HG03520 (cell line): ENCODE results near the gene ACP1.

Source experiments
- ATAC-seq: cut with Tn5 transposase; IDR thresholded peaks from one replicate; pipeline ENCODE4 v1.9.1; 2021; ENCODE audit warnings: mild to moderate bottlenecking, moderate library complexity; ENCODE audit not compliant: unreplicated experiment

ACP1 gene

DNA sequence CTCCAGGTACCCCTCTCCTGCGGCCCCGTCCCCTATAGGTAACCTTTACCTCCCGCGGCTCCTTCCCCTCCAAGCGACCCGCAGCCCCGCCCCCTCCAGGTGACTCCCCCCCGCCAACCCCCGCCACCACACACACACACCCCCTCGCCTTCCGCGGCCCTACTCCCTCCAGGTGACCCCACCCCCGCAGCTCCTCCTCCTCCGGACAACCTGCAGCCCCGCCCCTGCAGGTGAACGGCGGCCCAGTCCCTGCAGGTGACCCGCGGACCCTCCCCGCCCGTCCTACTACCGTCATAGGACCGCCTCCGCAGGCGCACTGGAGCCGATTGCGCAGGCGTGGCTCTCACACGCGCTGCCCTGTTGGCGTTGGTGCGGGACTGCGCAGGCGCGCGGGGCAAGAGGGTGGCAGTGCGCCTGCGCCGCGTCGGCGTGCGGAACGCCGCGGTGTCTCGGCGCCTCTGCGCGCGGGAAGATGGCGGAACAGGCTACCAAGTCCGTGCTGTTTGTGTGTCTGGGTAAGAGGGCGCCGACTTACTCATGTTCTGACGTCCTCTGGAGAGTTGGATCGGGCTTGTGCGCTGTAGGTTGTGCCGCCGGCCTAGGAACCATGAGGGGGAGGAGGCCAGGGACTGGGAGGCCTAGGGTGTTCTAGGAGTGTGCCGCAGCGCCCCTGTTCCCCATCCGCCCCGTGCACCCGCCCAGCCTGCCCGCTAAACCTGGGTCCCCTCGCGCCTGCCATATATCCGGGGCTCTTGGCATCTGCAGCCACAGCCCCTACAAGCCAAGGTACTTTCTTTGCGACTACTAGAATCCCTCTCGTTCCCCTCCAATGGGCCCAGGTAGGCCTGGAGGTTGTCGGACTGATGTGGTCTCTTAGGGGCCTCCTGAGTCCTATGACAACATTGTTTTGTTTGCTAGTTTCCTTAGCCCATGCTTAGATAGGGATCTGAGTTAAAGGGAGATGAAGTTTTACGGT is at the start of gene ACP1:
Gene ACP1, plus strand, starts transcription at position 455 of the 976 bp plus-strand sequence. Its CDS starts 18 bp downstream, at position 473.
- peak; percentile 88 for ATAC-seq

DNA sequence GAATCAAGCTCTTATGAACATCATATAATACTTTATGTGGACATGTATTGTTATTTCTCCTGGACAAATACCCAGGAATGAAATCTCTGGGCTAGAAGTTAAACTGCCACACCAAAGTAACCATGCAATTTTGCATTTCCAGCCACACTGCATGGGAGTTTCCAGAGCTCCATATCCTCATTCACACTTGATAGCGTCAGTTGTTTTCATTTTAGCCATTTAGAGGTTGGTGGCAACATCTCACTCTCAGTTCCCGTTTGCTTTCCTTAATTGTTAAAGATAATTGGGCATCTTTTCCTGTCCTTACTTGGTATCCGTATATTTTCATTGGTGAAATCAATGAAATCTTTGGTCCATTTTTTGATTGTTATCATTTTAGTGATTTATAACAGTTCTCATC is 48.7 kb upstream of the ACP1 start:
- no peak for ATAC-seq

DNA sequence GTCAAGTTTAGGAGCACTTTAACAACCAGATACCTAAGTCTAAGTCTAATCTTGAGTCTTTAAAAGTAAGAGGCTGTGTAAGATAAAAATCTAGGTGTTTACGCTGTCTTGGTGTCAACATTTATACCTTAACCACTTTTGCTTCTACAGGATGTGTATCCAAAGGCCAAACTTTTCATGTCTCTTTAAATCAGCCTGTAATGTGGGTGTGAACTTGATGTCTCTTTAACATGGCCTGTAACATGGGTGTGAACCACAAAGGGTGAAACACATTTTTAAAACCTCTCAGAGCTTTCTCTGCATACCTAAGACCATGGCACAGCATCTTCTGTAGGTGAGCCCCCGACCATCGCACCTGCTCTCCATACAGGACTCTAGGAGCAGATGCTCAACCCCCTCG is 41.3 kb upstream of the ACP1 start:
- no peak for ATAC-seq

- no peak for ATAC-seq
These were observed 40.6 kb upstream of the ACP1 start for GRCh38 chr2:223971-224760.

GRCh38 chr2:228115-228514 is 36.6 kb upstream of the ACP1 start:
- no peak for ATAC-seq

DNA sequence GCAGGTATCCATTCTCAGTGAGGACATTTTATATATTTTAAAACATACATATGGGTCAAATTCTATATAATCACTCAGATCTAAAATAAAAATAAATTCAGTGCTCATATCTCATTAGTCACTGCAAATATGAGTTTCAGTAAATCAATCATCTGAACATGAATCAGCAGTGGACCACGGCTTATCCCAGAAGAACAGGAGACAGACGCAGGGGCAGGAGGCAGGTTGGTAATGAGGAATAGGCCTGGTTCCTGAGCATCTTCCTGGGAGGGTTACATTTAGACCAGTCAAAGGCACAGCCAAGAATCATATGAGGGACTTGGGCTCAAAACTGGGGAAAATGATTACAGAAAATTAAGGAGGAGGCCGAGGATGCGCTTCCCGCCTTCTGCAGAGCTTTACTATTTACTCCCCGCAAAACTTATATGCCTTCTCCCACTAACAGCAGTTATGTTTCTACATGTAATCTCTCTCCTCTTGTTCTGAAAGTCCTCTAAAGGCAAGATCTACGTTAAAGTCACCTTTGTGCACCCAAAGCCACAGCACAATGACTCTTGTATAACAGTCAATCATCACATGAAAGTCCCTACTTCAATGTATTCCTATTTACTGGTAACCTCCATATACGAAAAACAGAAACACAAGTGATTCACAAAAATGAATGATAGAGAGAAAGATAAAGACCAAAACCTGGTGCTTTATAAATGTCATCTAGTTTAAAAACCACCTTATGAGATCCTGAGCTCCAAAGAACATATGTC is 36.0 kb upstream of the ACP1 start:
- ATAC-seq, result no peak

GRCh38 chr2:231521-232185 is 33.1 kb upstream of the ACP1 start:
- ATAC-seq, result no peak

DNA sequence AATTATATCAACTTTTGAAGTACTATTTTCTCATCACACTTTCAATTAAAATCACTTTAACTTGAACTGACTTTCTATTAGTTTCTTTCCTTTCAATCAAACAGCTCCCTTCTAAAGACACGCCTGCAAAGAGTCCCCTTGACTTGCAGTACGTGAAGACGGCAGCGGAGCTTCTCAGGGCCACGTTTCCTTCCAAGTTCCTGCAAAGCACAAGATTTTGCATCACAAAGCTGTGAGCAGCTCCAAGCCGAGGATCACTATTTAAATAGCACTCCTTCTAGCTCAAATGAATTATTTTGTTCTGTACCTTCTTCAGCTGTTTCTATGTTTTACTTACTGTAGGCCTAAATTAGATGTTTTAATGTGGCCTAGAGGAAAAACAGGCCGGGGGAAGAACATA is 31.7 kb upstream of the ACP1 start:
- ATAC-seq, result no peak

GRCh38 chr2:234421-234820 is 30.3 kb upstream of the ACP1 start:
- ATAC-seq, result no peak

DNA sequence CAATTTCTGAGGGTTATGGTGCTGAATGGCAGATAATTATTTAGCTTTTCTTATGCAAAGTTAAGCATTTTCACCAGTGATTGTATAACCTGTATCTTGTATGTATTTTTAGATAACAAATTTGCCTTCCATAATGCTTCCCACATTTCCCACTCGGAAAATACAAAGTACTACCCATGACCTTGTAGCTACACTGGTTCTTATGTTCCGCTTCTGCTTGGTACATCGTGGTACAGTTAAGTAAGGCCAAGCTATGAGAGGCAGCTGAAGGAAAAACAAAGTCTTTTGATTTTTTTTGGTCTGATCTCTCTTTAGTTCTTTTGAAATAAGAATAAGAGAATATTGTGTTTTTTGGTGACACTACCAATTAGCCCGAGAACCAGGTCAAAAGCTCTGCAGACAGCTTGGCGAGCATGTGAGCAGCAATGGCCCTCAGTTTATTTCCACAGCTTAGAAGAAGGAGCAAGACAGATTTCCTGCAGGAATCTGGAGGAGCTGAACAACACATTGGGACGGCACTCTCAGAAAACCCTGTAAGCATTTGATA is 27.7 kb upstream of the ACP1 start:
- no peak for ATAC-seq

DNA sequence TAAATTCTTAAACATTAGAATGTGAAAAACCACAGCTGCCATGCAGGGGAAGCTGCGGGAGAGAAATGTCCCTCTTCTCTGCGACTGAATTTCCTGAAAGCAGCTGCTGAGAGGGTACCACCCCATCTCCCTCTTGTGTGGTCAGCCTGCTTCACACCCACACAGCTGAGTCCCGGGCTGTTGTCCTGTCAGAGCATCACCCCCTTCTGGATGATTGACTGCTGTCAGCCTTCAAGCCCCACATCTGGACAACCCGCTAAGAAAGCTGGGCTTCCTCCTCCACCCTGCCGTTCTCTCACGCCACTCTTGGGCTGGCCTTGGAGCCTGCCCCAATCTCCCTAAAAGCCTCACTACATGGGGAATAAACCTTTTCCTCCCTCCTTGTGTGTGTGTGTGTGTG is 26.9 kb upstream of the ACP1 start:
- ATAC-seq, result no peak

DNA sequence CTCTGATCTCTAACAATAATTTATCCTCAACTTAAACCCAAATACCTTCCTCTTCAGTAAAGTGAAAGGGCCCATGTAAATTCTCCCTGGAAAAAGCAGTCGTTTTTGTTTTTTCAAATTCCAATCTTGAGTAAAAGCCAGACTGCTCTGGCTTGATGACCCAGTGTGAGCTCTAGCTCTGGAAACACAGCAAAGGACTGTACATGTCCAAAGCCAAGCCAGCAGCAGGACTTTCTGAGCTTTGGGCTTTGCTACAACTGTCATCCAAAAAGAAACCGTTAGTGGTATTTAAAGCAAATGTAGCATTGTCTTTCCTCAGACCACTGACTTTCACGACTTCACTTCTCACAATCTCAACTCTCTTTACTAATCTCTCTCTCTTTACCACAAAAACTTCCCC is 26.3 kb upstream of the ACP1 start:
- ATAC-seq, result no peak

DNA sequence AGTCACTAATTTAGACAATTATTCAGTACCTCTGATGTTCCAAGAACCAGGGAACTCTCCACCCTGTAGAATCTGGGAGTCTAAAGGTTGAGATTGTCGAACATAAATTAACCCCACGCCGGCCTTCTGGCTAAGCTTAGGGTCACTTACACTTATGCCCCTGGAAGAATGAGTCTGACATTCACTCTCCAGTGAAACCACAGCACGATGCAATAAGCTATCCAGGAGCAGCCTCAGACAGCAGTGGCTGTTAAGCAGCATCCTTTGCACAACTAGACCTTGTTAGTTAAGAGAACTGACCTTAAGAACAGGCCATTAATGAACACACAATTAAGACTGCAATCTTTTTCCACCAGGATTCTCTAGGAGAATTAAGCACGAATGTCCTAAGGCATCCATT is 25.9 kb upstream of the ACP1 start:
- no peak for ATAC-seq

- ATAC-seq, result no peak
These were observed 20.2 kb upstream of the ACP1 start for GRCh38 chr2:244547-244946.

DNA sequence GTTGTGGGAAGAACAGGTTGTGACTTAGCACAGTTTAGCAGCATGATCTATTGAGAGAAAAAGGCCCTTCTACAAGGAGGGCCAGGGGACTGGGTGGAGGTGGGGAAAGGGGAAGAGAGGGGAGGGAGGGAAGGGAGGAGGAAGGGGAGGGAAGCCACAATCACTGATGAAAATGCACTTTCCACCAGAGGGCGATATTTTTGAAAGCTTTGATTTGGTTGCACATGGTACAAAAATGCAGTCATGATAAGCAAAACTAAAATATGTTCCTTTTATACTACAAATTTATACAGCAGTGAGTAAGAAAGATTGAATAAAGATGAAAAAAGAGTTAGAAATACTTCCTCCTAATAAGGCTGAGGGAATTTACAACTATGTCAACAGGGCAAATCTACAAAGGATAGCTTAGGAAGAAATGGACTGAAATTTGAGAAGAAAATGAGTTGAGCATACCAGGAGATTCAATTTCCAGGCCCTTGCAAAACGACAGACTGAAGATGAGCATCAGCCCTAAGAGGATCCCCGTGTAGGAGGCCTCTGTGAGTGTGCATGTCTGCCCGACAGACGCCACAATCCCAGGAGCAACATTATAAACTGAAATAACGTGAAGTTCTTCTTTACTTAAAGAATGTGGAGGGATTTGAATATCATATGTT is 18.1 kb upstream of the ACP1 start:
- peak; percentile 65 for ATAC-seq

DNA sequence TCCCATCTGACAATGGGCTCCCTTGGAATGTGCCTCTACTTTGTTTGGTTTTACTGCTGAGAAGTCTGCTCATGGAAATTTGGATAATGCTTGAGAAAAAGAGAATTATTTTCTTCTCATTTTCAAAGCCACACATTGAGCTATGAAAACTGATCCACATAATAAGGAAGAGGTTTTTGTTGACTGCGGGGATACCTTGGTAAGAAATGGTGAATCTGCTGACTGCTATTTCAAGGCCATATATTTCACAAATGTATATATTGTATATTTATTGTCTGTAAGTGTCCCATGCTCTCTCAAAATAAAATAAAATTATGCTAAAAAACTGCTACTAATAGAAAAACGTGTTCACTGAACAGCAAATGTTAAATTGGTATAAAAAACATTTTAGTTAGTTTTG is 16.0 kb upstream of the ACP1 start:
- no peak for ATAC-seq

DNA sequence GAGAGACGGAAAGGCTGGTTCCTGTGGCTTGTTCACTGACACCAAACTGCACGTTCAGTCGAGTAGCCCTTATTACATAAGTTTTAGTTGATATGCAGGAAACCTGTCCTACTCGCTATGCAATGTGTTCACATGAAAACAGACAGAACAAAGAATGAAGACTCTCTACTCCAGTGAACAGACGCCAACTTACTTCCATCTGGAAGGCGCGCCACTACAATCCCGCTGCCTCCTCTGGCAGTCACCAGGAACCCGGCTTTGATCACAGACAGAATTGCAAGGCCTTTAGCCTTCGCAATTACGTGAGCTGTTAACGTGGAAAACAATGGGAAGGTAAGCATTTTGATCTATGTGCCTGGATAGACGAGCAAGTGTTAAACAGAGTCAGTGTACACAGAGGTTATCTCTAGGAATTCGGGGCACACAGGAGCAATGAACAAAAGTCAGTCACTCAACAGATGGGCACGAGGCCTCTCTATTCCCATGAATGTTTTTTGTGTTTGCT is 15.2 kb upstream of the ACP1 start:
- ATAC-seq, result no peak

DNA sequence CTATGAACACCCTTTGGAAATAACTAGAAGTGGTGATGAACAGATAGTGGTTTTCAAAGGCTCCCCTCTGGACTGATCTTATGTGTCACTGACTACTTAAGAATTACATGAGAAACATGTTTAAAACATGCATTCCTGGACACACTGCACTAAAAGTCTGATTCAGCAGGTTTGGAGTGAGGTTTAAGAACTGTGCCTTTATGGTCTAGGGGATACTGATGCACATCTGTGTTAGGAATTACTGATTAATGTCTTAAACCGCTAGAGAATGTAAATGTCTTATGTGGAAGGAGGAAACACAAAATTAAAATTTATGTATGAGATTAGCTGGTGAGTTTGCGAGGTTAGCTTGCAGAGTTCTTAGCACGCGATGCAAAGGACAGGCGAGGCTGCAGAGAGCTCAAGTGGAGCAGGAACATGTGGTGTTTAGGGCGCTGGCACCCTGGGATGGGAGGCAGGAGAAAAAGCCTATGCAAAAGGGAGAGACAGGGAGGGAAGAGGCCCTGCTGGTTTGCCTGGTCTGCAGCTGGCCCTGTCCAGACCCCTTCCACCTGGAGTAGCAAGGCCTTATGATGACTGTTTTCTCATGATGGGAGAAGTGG is 12.6 kb upstream of the ACP1 start:
- no peak for ATAC-seq

DNA sequence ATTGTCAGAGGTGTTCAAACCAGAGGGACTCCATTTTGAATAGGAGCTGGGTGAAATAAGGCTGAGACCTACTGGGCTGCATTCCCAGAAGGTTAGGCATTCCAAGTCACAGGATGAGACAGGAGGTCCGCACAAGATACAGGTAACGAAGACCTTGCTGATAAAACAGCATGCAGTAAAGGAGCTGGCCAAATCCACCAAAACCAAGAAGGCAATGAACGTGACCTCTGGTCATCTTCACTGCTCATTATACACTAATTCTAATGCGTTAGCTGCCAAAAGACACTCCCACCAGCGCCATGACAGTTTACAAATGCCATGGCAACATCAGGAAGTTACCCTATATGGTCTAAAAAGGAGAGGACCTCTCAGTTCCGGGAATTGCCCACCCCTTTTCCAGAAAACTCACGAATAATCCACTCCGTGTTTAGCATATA is 11.5 kb upstream of the ACP1 start:
- ATAC-seq, result no peak
